ENCODE data around the gene ANGPT4.

GRCh38 chr20:945841-946240 lies 29.7 kb upstream of the ANGPT4 start:
- TF ChIP-seq CTCF (IDR thresholded peaks at IDR 0.05) (no peak), EZH2 (IDR thresholded peaks at IDR 0.05) (no peak)

All from neural progenitor cell (in vitro differentiated cells).